DOHH2 (cell line): ENCODE data around the gene FCN1.

Experiments
- H3F3A ChIP-seq: fragments of 200-600 bp; sonication (generic), shearing (Covaris generic); 2 replicates; pipeline ENCODE4 v1.6.0; 2016; ENCODE audit warnings: antibody characterized with exemption, mild to moderate bottlenecking; ENCODE audit not compliant: control insufficient read depth, insufficient read depth
- H3K27ac ChIP-seq: fragments of 200-600 bp; sonication (generic); 2 replicates; pipeline ENCODE4 v1.5.1; 2014; ENCODE audit warnings: low read depth, mild to moderate bottlenecking, low read length, moderate library complexity
- H3K27me3 ChIP-seq: fragments of 200-600 bp; sonication (generic); 2 replicates; pipeline ENCODE4 v1.6.1; 2014; ENCODE audit warnings: mild to moderate bottlenecking, low read length, mixed read lengths; ENCODE audit not compliant: control insufficient read depth
- H3K36me3 ChIP-seq: fragments of 200-600 bp; sonication (generic); 2 replicates; pipeline ENCODE4 v1.6.1; 2014; ENCODE audit warnings: mild to moderate bottlenecking, low read length, moderate library complexity, mixed read lengths; ENCODE audit not compliant: control insufficient read depth
- H3K4me1 ChIP-seq: fragments of 200-600 bp; sonication (generic); 2 replicates; pipeline ENCODE4 v1.6.1; 2014; ENCODE audit warnings: mild to moderate bottlenecking, low read length, mixed read lengths; ENCODE audit not compliant: control insufficient read depth
- H3K4me2 ChIP-seq: fragments of 200-600 bp; sonication (generic); 2 replicates; pipeline ENCODE4 v1.6.0; 2014; ENCODE audit warnings: mild to moderate bottlenecking, low read length, moderate library complexity
- H3K4me3 ChIP-seq: fragments of 200-600 bp; sonication (generic); 2 replicates; pipeline ENCODE4 v1.5.1; 2014; ENCODE audit warnings: mild to moderate bottlenecking, low read length, mixed read lengths
- H3K79me2 ChIP-seq: fragments of 200-600 bp; sonication (generic); 2 replicates; pipeline ENCODE4 v1.6.1; 2014; ENCODE audit warnings: mild to moderate bottlenecking, low read length, mixed read lengths; ENCODE audit not compliant: control insufficient read depth
- H3K9me2 ChIP-seq: fragments of 200-600 bp; sonication (generic); replicated peaks from 2 replicates; pipeline ENCODE4 v1.6.1; 2014; ENCODE audit warnings: mild to moderate bottlenecking, low read length, mixed read lengths; ENCODE audit not compliant: control insufficient read depth
- H3K9me3 ChIP-seq: fragments of 200-600 bp; sonication (generic); 2 replicates; pipeline ENCODE4 v1.6.1; 2014; ENCODE audit warnings: antibody characterized with exemption, low read length, mixed read lengths; ENCODE audit not compliant: control insufficient read depth, insufficient read depth
- H4K20me1 ChIP-seq: fragments of 200-600 bp; sonication (generic); 2 replicates; pipeline ENCODE4 v1.6.0; 2014; ENCODE audit warnings: low read depth, mild to moderate bottlenecking, antibody characterized with exemption, low read length, moderate library complexity; ENCODE audit not compliant: control insufficient read depth, insufficient read depth
- EZH2phosphoT487 ChIP-seq: fragments of 200-600 bp; sonication (generic); IDR thresholded peaks from 2 replicates; pipeline ENCODE4 v1.6.1; 2017; ENCODE audit warnings: borderline replicate concordance, mild to moderate bottlenecking, antibody characterized with exemption, low read length, moderate library complexity, mixed read lengths
- TF ChIP-seq, protein P1 (sequence below): fragments of 200-600 bp; sonication (generic); IDR thresholded peaks from one replicate; pipeline ENCODE4 v1.5.1; 2014; ENCODE audit warnings: antibody characterized with exemption, mild to moderate bottlenecking, low read depth, low read length; ENCODE audit not compliant: poor library complexity, severe bottlenecking

The FCN1 gene

DNA sequence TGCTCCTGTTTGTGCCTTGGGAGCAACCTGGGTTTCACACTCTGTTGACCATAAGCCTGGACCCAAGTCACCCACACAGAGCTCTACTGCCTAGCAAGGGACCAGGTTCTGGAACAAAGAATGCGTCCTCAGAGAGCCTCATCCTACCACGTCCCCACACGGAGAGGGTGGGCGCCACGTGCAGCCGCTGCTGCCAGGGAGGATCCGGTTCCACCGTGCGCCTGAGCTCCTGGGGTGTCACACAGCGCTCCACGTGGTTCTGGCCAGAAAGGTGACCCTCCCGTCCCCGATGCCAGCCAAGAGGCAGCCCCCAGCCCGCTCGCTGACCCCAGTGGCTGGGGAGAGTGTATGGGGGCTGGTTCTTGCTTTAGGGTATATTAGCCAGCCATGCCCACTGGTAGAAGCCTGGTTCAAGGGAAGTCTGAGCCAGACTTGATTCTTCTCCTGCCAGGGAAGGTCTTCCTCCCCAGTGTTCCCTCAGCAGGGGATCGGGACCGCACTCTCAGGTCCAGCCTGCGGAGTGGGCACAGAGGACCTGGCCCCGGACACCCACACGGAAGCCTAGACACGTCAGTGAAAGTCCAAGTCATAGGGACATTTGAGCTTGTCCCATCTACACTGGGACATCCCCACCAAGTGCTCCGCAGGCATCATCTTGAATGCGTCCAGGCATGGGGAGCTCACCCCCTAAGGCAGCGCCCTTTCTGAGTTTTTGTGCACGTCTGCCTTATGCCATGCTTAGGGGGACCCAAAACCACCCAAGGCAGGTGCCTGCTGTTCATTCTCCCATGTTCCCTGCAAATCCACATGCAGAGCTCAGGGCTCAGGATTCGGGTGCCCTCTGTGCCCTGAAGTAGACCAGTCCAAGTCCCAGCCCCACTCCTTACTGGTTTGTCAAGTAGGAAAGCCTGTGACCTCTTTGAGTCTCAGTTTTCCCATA, 2.4 kb downstream of the FCN1 start:
- H3K79me2 ChIP-seq: no peaks in the 10 kb centered on the region
- 0 out of 2 replicates have a peak, but pooled peaks cover 3% of the 10 kb centered on the region for H3K27me3 ChIP-seq
- peaks cover 6% of the 10 kb centered on the region; the same call in 1 of the 2 replicates for H3K9me3 ChIP-seq
- no peaks in the 10 kb centered on the region for H3K9me2 ChIP-seq
- no peak overlapping the region for H3K27ac ChIP-seq
- TF ChIP-seq, protein P1, sequence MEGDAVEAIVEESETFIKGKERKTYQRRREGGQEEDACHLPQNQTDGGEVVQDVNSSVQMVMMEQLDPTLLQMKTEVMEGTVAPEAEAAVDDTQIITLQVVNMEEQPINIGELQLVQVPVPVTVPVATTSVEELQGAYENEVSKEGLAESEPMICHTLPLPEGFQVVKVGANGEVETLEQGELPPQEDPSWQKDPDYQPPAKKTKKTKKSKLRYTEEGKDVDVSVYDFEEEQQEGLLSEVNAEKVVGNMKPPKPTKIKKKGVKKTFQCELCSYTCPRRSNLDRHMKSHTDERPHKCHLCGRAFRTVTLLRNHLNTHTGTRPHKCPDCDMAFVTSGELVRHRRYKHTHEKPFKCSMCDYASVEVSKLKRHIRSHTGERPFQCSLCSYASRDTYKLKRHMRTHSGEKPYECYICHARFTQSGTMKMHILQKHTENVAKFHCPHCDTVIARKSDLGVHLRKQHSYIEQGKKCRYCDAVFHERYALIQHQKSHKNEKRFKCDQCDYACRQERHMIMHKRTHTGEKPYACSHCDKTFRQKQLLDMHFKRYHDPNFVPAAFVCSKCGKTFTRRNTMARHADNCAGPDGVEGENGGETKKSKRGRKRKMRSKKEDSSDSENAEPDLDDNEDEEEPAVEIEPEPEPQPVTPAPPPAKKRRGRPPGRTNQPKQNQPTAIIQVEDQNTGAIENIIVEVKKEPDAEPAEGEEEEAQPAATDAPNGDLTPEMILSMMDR: no peak
- TF ChIP-seq EZH2phosphoT487: no peak
- H3F3A ChIP-seq: no peaks in the 10 kb centered on the region
- H3K4me2 ChIP-seq: no peak overlapping the region
- no peak overlapping the region for H3K4me3 ChIP-seq
- no peaks in the 10 kb centered on the region for H3K4me1 ChIP-seq
- no peaks in the 10 kb centered on the region for H4K20me1 ChIP-seq
- no peaks in the 10 kb centered on the region for H3K36me3 ChIP-seq

- no peak overlapping the region for H3K4me2 ChIP-seq
- no peak overlapping the region for H3K27ac ChIP-seq
- no peaks in the 10 kb centered on the region for H3K36me3 ChIP-seq
- peaks cover 2% of the 10 kb centered on the region; the same call in 1 of the 2 replicates for H3K9me3 ChIP-seq
- H3K79me2 ChIP-seq: no peaks in the 10 kb centered on the region
- no peaks in the 10 kb centered on the region for H3K4me1 ChIP-seq
- no peaks in the 10 kb centered on the region for H3F3A ChIP-seq
- no peaks in the 10 kb centered on the region for H3K27me3 ChIP-seq
- TF ChIP-seq, protein P1: no peak
- no peak for TF ChIP-seq EZH2phosphoT487
- H3K9me2 ChIP-seq: no peaks in the 10 kb centered on the region
- H3K4me3 ChIP-seq: no peak overlapping the region
- no peaks in the 10 kb centered on the region for H4K20me1 ChIP-seq
These were observed 3.2 kb downstream of the FCN1 start for GRCh38 chr9:134914501-134914834.

- Histone ChIP-seq H3K79me2 (no peaks in the 10 kb centered on the region), H3K9me2 (no peaks in the 10 kb centered on the region), H4K20me1 (no peaks in the 10 kb centered on the region), H3K27ac (no peak overlapping the region), H3F3A (no peaks in the 10 kb centered on the region), H3K27me3 (no peaks in the 10 kb centered on the region), H3K9me3 (no peaks in the 10 kb centered on the region), H3K36me3 (no peaks in the 10 kb centered on the region), H3K4me1 (no peaks in the 10 kb centered on the region), H3K4me2 (no peak overlapping the region), H3K4me3 (no peak overlapping the region)
- TF ChIP-seq EZH2phosphoT487: no peak
- TF ChIP-seq, protein P1: no peak
These were observed 3.8 kb downstream of the FCN1 start for GRCh38 chr9:134913713-134914500.
